ENCODE results near the gene KCNQ5. TPM values are rescaled to one million over a fixed set of nuclear protein-coding genes. Genes with fewer than 3 reads are reported as not detected.

Gene KCNQ5
- total RNA-seq, 4 donors from 2014 or later, result 0.57 to 4.4 (median 0.97) TPM

- 61 to 80% methylated on average over 2 of the region's 2 CpGs for WGBS, 2 donors
- intact Hi-C loops (cut with DNase I), result no loop called here
- no peak for TF ChIP-seq POLR2A (IDR thresholded peaks at IDR 0.05)
- TF ChIP-seq, protein P1, sequence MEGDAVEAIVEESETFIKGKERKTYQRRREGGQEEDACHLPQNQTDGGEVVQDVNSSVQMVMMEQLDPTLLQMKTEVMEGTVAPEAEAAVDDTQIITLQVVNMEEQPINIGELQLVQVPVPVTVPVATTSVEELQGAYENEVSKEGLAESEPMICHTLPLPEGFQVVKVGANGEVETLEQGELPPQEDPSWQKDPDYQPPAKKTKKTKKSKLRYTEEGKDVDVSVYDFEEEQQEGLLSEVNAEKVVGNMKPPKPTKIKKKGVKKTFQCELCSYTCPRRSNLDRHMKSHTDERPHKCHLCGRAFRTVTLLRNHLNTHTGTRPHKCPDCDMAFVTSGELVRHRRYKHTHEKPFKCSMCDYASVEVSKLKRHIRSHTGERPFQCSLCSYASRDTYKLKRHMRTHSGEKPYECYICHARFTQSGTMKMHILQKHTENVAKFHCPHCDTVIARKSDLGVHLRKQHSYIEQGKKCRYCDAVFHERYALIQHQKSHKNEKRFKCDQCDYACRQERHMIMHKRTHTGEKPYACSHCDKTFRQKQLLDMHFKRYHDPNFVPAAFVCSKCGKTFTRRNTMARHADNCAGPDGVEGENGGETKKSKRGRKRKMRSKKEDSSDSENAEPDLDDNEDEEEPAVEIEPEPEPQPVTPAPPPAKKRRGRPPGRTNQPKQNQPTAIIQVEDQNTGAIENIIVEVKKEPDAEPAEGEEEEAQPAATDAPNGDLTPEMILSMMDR (IDR thresholded peaks at IDR 0.05), result no peak
- Histone ChIP-seq H3K27me3 (no peaks in the 10 kb centered on the region), H3K27ac (no peak overlapping the region), H3K4me3 (no peak overlapping the region), H3K9me3 (no peaks in the 10 kb centered on the region), H3K36me3 (no peaks in the 10 kb centered on the region), H3K4me1 (no peaks in the 10 kb centered on the region)
- no peak for DNase-seq
Observed at GRCh38 chr6:72733045-72733444, 111.2 kb downstream of the KCNQ5 start.

DNA sequence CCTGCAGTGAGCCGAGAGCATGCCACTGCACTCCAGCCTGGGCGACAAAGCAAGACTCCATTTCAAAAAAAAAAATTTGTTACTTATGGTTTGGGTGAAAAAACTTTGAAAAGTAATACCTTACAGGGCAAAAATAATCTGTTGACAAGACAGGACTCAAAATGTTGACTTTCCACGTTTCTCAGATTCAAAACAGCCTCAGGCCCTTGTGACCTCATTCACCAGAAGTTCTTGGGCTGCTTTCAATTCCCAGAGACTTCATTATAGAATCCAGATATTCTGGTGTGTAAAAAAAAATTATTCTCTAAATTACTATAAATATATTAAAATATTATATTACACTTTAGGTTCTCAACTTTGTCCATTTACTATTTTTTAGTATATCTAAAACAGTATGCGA, 116.2 kb downstream of the KCNQ5 start:
- 66 to 74% methylated on average over 4 of the region's 4 CpGs for WGBS, 2 donors
- Histone ChIP-seq H3K36me3 (no peaks in the 10 kb centered on the region), H3K4me3 (no peak overlapping the region), H3K4me1 (no peaks in the 10 kb centered on the region), H3K27ac (no peak overlapping the region), H3K27me3 (no peaks in the 10 kb centered on the region), H3K9me3 (no peaks in the 10 kb centered on the region)
- no peak for TF ChIP-seq POLR2A (IDR thresholded peaks at IDR 0.05)
- TF ChIP-seq, protein P1 (IDR thresholded peaks at IDR 0.05), result no peak
- intact Hi-C loops (cut with DNase I), result no loop called here
- DNase-seq, result no peak

- intact Hi-C loops (cut with DNase I), result no loop called here
- Histone ChIP-seq H3K4me3 (no peak overlapping the region), H3K27ac (no peak overlapping the region), H3K9me3 (no peaks in the 10 kb centered on the region), H3K4me1 (no peaks in the 10 kb centered on the region), H3K36me3 (no peaks in the 10 kb centered on the region), H3K27me3 (no peaks in the 10 kb centered on the region)
- WGBS, 2 donors, result 66 to 70% methylated on average over 3 of the region's 3 CpGs
- DNase-seq, result no peak
- TF ChIP-seq POLR2A (IDR thresholded peaks at IDR 0.05), result no peak
- TF ChIP-seq, protein P1 (IDR thresholded peaks at IDR 0.05), result no peak
Observed at GRCh38 chr6:72739368-72739779, 117.5 kb downstream of the KCNQ5 start.

DNA sequence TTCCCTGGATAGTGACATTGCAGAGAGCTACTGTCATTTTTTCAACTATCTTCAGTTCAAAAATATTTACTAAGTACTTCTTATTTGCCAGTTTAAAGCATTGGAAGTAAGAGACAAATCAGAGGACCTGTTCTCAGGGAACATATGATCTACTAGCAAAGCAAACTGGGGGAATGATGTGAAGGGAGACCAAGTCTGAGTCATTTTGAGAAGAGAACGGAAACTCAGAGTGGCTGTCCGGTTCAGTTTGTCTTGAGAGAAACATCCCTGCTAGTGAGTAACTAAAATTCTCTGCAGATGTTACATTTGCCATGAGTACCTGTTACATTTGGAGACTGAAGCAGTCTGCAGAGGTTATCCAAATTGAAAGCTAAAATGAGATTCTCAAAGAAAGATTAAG, 118.3 kb downstream of the KCNQ5 start:
- TF ChIP-seq, protein P1 (IDR thresholded peaks at IDR 0.05), result no peak
- no peak for TF ChIP-seq POLR2A (IDR thresholded peaks at IDR 0.05)
- Histone ChIP-seq H3K27ac (no peak overlapping the region), H3K9me3 (no peaks in the 10 kb centered on the region), H3K4me3 (no peak overlapping the region), H3K36me3 (no peaks in the 10 kb centered on the region), H3K27me3 (no peaks in the 10 kb centered on the region), H3K4me1 (no peaks in the 10 kb centered on the region)
- intact Hi-C loops (cut with DNase I), result no loop called here
- 60 to 65% methylated on average over 2 of the region's 2 CpGs for WGBS, 2 donors
- no peak for DNase-seq

GRCh38 chr6:72741083-72741482, 119.2 kb downstream of the KCNQ5 start:
- 68 to 83% methylated on average over 3 of the region's 3 CpGs for WGBS, 2 donors
- no peak for TF ChIP-seq POLR2A (IDR thresholded peaks at IDR 0.05)
- TF ChIP-seq, protein P1 (IDR thresholded peaks at IDR 0.05), result no peak
- intact Hi-C loops (cut with DNase I), result no loop called here
- Histone ChIP-seq H3K27ac (no peak overlapping the region), H3K9me3 (no peaks in the 10 kb centered on the region), H3K4me3 (no peak overlapping the region), H3K36me3 (no peaks in the 10 kb centered on the region), H3K27me3 (no peaks in the 10 kb centered on the region), H3K4me1 (peaks cover 0 to 2% (median 0%) of the 10 kb centered on the region in 3 donors)
- no peak for DNase-seq
